NCI-H2227 treated with DMSO at 0.1 percent for 48 hours (cell line): ENCODE data around the gene PEPD.

Experiments
- DNase-seq: peaks from one replicate; lab custom pipeline; 2025; lab: John Stamatoyannopoulos, UW

Gene PEPD

GRCh38 chr19:33546656-33547055 is 25.1 kb upstream of the PEPD start:
- no peak for DNase-seq

- DNase-seq: no peak
These were observed 23.8 kb upstream of the PEPD start for GRCh38 chr19:33545217-33545981.

- DNase-seq: no peak
These were observed 13.6 kb upstream of the PEPD start for GRCh38 chr19:33535226-33535625.

DNA sequence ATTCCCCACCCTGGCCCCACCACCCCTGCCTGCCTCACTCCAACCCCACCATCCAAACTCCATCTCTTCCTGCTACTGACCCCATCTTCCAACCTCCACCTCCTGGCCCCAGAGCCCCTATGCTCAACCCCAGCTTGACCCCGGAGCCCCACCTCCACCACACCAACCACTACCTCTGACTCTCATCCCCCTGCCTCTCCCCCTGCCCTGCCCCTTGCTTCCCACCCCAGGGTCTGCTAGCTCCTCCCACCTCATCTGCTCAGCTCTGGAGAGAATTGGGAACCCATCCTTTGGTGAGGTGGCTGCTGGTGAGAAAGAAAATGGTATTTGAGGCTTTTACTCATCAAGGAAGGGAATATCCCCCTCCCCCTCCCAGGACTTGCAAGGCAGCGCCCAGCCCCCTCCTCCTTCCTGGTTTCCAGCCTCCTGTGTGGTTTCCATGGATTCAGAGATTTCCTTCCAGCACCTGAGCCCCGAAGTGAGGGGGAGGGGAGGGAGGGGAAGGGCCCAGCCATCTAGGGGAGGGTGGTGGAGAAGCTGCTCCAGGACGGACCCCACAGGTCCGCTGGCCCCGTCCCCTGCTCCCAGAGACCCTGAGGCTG is 11.4 kb upstream of the PEPD start:
- peak; percentile 64 for DNase-seq

DNA sequence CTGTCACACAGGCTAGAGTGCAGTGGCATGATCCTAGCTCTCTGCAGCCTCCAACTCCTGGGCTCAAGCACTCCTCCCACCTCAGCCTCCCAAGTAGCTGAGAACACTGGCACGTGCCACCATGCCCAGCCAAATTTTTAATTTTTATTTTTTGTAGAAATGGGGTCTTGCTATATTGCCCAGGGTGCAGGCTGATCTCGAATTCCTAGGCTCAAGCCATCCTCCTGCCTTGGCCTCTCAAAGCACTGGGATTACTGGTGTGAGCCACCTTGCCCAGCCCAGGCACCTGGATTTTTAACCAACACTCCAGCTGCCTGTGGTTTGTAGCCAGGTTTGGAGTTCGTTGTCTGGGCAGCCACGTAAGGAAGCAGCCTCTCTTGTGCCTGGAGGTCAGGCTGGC is 9.3 kb upstream of the PEPD start:
- no peak for DNase-seq

DNA sequence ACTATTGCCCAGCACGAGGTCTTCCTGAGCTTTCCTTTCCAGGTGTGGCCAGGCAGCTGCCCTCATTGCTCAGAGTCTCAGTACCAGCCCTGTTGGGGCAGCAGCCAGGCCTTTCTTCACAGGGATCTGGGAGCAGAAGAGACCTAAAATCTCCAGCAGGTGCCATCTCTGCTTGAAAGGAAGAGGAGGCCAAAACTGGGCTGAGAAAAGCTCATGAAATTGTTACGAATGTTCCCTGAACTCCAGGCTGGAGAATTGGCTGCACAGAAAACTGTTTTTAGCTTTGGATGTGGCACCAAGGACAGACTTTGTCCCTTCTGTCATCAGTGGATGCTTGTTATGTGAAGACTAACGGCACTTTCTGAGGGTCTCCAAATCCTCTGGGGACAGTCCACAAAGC is 8.7 kb upstream of the PEPD start:
- no peak for DNase-seq

- DNase-seq: no peak
These were observed 7.6 kb upstream of the PEPD start for GRCh38 chr19:33529094-33529676.

GRCh38 chr19:33528404-33528803 is 6.8 kb upstream of the PEPD start:
- DNase-seq: no peak

GRCh38 chr19:33527125-33527524 is 5.5 kb upstream of the PEPD start:
- no peak for DNase-seq

DNA sequence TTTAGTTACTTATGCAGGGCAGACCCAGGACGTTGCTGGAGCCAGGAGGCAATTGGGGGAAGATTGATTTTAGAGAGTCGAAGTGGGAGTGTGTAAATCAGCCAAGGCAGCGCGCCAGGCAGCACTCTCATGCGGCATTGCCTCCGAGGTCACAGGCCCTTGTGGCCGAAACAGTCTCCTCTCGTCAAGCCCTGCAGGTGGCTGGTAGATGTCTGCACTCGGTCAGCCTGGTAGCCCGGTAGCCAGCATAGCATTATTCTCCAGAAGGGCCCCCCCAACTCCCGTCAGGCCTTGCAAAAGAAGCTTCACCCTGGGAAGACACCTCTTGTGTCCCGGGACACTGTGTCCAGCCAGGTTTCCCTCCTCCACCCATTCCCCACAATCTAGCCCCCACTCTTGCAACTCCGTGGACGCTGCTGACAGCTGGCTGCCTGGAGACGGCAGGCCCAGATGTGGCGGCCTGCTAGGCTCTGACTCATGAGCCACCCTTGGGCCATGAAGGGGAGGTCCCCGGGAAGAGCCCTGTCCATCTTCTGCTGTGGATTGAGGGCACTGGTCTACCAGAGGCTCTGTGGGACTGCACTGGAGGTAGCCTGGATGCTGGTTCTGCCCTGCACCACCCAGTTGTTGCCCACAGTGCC is 2.6 kb upstream of the PEPD start:
- no peak for DNase-seq

DNA sequence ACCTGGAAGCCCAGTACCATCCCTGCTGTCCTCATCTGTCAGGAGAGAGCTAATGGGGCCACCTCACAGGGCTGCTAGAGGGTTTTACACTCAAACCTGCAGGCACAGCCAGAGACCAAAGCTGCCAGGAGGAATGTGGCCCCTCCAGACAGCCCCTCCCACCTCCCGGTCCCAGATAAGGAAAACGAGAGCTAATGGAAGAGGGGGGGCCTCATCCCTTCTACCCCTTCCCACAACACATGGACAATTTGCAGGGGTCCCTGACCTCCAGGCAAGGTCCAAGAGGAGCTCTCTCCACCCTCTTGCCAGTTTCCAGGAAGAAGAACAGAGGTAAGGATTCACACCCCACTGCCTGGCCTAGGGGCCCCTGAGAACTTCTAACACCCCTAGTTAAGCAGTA is 1.6 kb upstream of the PEPD start:
- no peak for DNase-seq

DNA sequence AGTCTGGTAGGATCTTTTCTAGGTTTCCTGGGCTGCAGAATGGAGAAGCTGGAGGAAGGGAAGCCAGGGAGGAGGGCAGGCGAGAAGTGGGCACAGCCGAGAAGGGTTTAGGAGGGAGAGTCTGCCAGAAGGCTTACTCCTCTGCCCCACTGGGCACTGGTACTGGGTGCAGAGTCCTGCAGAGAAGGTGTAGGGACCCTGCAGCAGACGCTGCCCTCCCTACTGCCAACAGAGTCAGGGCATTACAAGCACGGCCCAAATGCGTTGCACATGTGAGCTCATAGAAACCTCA is 726 bp upstream of the PEPD start:
- DNase-seq: no peak

- DNase-seq: no peak
These were observed 629 bp downstream of the PEPD start for GRCh38 chr19:33520844-33521479.

DNA sequence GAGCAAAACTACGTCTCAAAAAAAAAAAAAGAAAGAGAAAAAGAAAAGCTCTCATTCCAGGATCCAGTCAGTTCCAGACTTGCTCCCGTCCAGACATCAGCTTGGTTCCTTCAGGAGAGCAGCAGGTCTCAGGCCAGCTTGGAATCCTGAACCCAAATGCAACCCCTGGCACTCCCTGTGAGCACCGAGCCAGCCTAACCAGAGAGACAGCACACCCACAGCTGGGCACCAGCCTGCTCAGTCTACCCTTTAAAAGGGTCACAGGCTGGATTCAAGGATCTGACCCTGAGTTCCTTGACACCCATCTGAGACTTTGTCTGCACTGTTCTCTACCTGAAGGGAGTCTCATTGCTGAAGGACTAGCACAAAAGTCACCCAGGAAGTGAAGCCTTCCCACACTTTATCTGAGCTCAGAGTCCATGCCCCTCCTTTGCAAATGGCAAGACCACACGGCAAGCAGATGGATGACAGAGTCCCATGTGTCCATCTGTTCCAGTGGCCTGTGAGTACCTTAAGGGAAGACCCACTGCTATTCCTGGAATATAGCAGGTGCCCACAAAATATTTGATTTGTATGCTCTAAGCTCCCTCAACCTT is 1.4 kb downstream of the PEPD start:
- DNase-seq: no peak

- DNase-seq: no peak
These were observed 2.2 kb downstream of the PEPD start for GRCh38 chr19:33519416-33519815.

DNA sequence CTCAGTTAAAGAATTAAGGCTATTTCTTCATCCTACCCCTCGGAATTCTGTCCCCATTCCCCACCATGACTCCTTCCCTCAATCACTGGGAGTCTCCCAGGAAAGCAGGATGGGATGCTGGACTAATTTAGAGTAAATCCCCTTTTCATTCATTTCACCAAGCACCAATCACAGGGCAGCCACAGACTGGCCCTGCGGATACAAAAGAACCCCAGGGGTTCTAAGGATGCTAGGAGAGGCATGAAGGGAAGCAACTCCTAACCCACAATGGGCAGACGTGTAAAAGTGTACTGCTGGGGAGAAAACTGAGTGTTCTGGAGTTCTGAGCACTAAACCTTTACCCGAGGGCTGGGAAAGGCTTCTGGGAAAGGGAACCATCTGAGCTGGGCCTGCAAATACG is 3.0 kb downstream of the PEPD start:
- no peak for DNase-seq

DNA sequence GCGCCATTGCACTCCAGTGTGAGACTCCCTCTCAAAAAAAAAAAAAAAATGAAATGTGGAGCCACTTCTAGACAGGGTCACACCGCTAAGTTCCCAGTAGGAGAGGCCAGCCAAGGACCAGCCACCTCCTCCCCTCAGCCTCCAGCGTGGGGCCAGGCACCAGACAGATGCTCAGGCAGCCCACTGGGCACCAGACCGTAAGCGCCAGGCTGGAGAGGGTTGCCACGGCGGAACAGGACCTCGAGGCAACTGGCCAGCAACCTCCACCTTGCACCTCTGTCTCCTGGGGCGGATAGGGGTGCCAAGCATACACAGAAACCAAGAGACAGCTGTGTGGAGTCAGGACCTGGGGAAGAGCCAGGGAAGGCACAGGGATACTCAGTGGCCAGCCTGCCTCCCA is 3.7 kb downstream of the PEPD start:
- DNase-seq: no peak

- no peak for DNase-seq
These were observed 5.7 kb downstream of the PEPD start for GRCh38 chr19:33515921-33516320.

DNA sequence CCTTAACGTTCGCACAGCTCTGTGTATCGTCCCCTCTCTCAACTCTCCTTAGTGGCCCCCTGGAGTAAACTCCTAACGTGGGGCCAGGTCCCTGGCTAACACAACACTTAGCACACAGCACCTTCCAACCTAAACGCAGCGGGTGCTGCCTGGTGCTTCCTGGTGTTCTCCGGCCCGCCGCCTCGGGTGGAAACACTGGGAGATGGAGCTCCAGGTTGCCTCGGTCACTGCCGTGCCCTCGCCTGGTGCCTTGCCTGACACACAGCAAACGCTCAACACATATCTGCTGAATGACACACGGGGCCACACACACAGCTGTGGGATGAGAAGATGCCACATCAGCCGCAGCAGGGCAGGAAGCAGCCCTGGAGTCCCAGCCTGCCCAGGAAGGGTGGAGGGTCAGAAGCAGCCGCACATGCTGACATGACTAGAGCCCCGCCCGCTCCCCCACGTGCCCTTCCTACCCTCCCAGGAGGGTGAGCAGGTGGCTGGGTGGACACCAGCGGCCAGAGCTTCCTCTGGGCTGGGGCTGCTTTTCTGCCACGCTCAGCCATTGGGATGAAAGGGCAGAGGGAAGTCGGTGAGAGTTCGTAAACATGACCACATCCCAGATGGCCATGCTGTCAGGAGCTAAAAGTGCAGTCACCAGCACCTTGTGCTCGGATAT is 6.6 kb downstream of the PEPD start:
- DNase-seq: no peak

GRCh38 chr19:33513424-33513823 is 8.2 kb downstream of the PEPD start:
- DNase-seq: no peak

DNA sequence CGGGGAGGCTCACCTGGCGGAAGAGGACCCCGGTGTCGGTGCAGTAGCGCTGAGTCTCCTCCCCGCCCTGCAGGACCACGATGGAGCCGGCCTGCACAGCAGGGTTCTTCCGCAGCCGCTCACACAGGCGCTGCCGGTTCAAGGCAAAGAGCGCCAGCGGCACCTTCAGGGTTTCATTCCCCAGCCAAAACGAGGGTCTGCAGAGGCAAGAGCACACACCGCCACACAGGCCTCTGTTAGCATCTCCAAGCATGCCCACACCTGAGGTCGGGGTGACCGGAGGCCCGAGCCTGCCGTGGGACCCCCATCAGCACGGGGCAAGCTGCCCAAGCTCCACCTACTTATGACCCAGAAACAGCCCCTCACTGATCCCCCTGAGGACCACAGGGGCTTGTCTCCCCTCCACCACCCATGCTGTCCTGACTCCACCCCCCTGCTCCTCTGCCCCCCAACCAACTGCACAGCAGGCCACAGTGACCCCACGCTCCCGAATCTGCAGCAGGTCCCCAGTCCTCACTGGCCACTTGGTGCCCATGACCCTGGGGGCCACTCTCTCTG is 8.9 kb downstream of the PEPD start:
- no peak for DNase-seq

- no peak for DNase-seq
These were observed 9.6 kb downstream of the PEPD start for GRCh38 chr19:33512021-33512420.
